Stimulated activated CD4-positive, alpha-beta T cell treated with anti-CD3 and anti-CD28 coated beads, Interleukin-2, amount 100 ng/mL, for 24 hours (primary cell): ENCODE measurements around the gene ARHGEF17.

Experiments used
- DNase-seq, 2 donors: peaks; one replicate each; pipeline ENCODE4 v3.0.0-alpha.2; 2020

ARHGEF17 gene

DNA sequence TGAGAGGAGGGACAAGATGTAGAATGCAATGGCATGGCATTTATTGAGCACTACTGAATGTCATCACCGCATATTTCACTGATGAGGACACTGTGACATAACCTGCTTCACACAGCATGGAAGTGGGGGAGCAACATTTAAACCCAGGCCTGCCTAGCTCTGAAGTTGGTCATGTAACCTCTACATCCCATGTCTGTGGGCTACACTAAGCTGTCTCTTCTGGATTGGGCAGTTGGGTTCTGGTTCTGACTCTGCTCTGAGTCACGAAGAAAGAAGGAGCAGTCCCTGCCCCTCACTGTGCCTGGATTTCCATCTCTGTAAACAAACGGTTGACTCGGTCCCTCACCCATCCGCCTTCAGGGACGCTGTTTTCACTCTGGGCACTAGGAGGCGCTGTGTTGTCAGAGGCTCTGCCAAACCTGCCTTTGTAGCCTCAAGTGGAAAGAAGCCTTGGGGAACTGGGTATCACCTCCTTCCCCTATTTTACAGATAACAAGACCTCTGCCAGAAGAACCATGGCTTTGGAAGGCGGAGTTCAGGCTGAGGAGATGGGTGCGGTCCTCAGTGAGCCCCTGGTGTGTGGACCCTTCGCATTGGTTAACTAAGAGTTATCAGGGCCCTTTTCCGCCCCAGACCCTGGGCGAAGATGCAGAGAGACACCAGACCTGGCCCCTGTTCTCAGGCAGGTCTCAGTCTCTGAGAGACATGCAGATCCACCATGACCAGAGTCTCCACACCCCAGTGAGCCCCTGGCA lies 12.7 kb upstream of the ARHGEF17 start:
- DNase-seq = peak; percentile 79 to 85

DNA sequence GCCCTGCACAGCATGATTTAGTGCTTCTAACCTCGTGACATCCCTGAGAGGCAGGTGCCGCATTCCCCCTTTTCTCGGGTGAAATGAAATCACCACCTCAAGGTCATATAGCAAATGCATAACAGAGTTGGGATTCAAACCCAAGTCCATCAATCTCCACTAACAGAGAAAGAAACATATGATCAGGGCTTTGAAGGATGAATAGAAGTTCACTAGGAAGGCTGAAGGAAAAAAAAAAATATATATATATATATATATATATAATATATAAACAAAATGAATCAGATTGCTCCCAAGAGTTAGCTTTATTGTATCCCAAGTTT lies 12.1 kb upstream of the ARHGEF17 start:
- no peak for DNase-seq

DNA sequence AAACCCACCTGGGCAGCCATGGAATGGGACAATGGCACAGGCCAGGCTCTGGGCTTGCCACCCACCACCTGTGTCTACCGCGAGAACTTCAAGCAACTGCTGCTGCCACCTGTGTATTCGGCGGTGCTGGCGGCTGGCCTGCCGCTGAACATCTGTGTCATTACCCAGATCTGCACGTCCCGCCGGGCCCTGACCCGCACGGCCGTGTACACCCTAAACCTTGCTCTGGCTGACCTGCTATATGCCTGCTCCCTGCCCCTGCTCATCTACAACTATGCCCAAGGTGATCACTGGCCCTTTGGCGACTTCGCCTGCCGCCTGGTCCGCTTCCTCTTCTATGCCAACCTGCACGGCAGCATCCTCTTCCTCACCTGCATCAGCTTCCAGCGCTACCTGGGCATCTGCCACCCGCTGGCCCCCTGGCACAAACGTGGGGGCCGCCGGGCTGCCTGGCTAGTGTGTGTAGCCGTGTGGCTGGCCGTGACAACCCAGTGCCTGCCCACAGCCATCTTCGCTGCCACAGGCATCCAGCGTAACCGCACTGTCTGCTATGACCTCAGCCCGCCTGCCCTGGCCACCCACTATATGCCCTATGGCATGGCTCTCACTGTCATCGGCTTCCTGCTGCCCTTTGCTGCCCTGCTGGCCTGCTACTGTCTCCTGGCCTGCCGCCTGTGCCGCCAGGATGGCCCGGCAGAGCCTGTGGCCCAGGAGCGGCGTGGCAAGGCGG lies 11.4 kb upstream of the ARHGEF17 start:
- no peak for DNase-seq

DNA sequence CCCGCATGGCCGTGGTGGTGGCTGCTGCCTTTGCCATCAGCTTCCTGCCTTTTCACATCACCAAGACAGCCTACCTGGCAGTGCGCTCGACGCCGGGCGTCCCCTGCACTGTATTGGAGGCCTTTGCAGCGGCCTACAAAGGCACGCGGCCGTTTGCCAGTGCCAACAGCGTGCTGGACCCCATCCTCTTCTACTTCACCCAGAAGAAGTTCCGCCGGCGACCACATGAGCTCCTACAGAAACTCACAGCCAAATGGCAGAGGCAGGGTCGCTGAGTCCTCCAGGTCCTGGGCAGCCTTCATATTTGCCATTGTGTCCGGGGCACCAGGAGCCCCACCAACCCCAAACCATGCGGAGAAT lies 10.9 kb upstream of the ARHGEF17 start:
- DNase-seq = no peak

DNA sequence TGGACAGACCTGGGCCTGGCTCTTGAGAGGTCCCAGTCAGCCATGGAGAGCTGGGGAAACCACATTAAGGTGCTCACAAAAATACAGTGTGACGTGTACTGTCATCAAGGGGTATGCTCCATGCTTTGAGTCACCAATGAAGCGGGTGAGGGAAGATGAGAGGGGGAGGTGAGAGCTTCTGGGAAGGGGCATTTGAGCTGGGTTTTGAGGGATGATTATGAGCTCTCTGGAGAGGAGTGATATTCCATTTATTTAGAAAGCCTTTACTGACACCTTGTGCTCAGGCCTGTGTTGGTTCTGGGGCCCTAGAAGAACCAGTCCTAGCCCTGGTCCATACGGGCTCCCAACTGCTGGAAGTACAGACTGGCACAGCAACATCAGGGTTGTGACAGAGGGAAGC lies 10.4 kb upstream of the ARHGEF17 start:
- DNase-seq = no peak

DNA sequence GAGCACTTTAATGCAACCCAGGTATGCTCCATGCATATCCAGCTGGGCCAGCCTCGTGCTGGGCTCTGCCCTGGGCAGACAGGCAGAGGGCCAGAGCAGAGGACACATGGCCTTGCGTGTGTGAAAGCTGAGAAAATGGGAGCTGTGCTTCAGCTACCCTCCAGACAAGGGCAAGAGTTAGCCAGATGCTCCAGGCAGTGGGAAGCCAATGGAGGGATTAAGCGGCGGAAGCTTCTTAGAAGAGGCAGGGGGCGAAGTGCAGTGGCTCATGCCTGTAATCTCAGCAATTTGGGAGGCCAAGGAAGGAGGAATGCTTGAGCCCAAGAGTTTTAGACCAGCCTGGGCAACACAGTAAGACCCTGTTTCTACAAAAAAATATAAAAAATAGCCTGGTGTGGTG lies 9.8 kb upstream of the ARHGEF17 start:
- no peak for DNase-seq

- DNase-seq = no peak
Observed at GRCh38 chr11:73299751-73300150, 8.3 kb upstream of the ARHGEF17 start.

DNA sequence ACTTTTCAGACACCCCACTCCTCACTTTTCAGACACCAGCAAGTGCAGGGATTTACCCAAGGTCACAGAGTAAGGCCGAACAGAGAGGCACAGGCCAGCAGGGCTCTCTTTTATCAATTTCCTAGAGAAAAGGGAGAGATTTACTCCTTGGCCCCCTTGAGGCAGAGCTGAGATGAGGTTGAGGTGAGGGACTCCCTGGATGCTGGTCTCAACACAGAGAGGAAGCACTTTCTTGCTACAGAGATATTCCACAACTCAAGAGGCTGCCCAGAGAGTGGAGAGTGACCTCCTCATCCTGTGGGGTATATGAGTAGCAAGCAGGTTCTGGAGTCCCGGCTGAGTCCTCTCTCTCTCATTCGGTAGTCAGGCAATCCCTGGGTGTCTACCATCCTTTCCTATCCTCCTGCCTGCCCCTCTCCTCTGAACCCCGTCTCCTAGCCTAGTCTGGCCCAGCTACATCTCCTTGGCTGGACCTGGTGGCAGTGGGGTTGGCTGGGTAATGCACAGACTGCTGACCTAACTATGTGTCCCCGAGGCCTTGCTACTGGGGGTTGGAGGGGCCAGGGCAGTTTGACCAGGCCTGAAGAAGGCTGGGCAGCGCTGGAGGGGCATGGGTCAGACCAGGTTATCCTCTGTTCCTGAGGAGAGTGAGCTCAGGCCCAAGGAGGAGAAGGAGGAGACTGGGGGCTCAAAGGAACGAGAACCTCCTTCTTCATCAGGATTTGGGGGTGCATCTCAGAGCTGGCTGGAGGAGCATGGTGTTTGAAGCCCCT lies 1.8 kb upstream of the ARHGEF17 start:
- no peak for DNase-seq

DNA sequence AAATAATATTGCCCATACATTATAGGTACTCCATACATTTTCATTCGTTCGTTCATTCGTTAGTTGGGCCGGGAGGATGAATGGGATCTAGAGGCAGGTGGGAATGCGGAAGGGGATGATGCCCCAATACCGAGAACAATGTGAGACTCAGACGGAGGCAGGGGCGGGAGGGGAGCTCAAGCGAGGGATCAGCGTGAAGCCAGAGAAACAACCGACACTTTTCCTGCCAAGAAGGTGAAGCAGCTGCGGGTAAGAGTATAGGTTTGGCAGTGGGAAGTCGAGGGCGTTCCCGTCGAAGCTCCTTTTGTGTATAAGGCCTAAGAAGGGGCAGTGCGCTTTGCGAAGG lies 1.1 kb upstream of the ARHGEF17 start:
- no peak for DNase-seq

DNA sequence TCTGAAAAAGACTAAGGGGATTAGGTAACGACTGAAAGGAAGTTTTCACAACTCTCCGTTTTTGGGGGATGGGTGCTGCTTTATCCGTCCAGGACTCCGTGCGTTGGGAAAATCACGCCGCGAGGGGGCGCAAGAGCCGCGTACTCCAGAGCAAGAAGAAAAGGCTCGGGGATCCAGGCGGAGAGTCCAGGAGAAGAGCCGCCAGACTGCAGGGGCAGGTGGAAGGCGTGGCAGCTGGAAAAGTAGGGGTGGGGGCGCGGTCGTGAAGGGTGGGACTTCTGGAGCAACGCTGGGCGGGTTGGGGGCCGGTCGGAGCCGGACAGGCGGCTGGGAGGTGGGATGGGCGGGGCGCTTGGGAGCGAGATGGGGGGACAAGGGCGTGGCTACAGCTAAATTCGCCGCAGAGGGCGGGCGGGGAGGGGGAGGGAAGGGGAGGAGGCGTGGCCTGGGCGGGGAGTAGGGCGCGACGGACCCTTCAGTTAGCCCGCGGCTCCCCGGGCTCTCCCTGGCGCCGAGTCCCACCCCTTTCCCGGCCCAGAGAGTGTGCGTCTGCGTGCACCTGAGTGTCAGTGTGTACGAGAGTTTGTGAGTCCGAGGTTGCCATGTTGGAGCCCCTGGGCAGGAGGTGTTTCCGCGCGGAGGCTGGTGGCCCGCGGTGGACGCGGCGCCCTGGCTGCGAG lies 613 bp upstream of the ARHGEF17 start:
- peak; percentile 94 to 97 for DNase-seq

DNA sequence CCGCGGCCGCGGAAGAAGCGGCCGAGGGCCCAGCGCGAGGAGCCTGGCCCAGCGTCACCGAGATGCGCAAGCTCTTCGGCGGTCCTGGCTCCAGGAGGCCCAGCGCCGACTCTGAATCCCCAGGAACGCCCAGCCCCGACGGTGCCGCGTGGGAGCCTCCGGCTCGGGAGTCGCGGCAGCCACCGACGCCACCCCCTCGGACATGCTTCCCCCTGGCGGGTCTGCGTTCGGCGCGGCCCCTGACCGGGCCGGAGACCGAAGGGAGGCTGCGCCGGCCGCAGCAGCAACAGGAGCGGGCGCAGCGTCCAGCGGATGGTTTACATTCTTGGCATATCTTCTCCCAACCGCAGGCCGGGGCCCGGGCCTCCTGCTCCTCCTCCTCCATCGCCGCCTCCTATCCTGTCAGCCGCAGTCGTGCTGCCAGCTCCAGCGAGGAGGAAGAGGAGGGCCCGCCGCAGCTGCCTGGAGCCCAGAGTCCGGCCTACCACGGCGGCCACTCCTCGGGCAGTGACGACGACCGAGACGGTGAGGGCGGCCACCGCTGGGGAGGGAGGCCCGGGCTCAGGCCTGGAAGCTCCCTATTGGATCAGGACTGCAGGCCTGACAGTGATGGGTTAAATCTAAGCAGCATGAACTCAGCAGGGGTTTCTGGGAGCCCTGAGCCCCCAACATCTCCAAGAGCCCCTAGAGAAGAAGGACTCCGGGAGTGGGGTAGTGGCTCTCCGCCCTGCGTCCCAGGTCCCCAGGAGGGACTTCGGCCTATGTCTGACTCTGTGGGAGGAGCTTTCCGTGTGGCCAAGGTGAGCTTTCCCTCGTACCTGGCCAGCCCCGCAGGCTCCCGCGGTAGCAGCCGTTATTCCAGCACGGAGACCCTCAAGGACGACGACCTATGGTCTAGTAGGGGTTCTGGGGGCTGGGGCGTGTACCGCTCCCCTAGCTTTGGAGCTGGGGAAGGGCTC lies 1.2 kb downstream of the ARHGEF17 start:
- DNase-seq = peak in 1 of 2 donors; percentile 22

DNA sequence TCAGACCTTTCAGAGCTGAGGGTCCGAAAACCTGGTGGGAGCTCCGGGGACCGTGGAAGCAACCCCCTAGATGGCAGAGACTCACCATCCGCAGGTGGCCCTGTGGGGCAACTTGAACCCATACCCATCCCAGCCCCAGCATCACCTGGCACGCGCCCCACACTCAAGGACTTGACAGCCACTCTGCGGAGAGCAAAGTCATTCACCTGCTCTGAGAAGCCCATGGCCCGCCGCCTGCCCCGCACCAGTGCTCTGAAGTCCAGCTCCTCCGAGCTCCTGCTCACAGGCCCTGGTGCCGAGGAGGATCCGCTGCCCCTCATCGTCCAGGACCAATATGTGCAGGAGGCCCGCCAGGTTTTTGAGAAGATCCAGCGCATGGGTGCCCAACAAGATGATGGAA lies 2.0 kb downstream of the ARHGEF17 start:
- DNase-seq = no peak

DNA sequence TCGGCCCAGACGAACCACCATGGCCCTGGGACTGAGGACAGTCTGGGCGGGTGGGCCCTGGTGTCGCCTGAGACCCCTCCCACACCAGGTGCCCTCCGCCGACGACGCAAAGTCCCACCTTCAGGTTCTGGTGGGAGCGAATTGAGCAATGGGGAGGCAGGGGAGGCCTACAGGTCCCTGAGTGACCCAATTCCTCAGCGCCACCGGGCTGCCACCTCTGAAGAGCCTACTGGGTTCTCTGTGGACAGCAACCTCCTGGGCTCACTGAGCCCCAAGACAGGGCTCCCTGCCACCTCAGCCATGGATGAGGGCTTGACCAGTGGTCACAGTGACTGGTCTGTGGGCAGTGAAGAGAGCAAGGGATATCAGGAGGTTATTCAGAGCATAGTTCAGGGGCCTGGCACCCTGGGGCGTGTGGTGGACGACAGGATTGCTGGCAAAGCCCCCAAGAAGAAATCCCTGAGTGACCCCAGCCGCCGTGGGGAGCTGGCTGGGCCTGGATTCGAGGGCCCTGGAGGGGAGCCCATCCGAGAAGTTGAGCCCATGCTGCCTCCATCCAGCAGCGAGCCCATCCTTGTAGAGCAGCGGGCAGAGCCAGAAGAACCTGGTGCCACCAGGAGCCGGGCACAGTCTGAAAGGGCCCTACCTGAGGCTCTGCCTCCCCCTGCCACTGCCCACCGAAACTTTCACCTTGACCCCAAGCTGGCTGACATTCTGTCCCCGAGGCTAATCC lies 2.8 kb downstream of the ARHGEF17 start:
- no peak for DNase-seq

- DNase-seq = no peak
Observed at GRCh38 chr11:73311394-73311869, 3.4 kb downstream of the ARHGEF17 start.

GRCh38 chr11:73312036-73312435 lies 4.0 kb downstream of the ARHGEF17 start:
- no peak for DNase-seq

GRCh38 chr11:73312851-73313327 lies 4.8 kb downstream of the ARHGEF17 start:
- DNase-seq = no peak

GRCh38 chr11:73313652-73314051 lies 5.6 kb downstream of the ARHGEF17 start:
- no peak for DNase-seq

DNA sequence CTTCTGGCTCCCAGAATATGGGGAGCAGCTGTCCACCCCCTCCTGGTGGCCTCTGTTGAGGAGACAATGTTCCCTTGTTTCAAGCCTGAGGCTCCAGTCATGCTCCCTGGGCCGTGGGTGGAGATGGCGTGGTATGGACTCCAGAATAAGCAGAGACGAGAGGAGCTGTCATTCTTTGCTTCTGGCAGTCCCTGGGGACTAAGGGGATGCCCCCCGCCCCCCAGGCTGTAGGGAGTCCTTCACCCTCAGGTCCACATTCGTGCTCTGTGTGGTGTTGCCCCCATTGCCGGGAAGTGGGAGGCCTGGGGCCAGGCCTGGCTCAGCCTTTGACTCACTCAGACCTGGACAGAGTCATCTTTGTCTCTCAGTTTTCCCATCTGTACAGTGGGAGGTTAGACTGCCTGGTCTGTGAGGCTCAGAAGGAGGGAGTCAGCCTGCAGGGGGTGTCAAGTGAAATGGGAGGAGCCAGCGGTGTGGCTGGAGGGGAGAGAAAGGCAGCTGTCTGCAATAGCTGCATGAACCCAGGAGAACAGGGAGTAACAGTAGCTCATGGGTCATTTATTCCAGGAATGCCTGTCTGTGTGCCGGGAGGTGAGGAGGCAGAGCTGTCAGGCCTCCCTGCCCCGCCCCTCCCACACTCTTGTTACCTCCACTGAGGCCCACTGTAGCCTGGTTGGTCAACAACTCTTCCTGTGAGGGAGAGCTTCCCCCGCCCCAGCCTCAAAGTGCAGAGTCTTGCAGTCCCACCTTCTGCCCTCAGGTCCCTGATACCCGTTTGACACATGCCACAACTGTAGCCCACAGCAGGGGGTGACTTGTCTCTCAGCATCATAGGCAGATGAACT lies 6.3 kb downstream of the ARHGEF17 start:
- no peak for DNase-seq

DNA sequence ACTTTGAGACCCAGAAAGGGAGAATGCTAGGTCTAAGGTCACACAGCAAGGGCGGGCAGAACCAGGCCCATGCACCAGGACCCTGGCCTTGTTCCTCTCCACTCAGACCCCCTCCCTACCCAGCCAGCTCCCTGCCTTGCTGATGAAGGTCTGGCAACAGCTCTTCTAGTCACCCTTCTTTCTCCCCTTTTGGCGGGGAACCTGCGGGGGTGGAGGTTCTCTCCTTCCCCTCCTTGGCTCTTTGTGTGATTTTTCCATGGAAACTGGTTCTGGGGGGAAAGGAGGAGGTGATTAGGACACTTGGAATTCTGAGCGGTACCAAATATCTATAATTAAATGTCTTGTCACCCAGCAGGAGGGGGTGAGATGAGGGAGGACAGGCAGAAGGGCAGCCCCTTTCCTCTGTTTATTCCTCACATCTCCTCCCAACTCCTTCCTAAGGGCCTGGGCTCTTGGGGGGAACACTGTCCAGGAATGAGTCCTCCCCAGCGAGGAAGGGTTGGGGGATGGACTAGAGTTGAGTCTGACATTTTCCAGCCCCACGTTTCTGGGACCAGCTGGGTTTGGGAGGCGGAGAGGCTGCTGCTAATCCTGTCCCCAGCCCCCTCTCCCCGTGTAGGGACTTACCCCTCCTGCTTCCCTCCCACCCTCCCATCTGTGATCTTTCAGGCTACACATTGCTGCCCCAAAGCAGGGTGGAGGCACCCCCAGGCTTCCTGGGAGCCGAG lies 7.4 kb downstream of the ARHGEF17 start:
- DNase-seq = no peak

DNA sequence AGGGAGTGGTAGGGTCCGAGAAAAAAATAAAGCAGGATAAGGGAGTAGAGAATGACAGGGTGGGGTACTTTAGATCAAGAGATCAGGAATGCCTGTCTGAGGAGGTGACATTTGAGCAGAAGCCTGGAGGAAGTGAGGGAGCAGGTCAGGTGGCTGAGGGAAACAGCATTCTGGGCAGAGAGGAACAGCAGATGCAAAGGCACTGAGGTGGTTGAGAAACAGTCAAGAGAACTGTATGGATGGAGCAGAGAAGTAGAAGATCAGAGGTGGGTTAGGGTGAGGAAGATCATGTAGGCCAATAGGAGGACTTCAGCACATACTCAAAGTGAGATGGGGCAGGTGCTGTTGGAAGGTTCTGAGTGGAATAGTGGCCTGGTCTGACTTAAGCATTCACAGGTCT lies 8.3 kb downstream of the ARHGEF17 start:
- DNase-seq = no peak
